Activated CD8-positive, alpha-beta memory T cell treated with anti-CD3 and anti-CD28 coated beads, Interleukin-2, amount 50 U/mL, for 4 hours (primary cell): ENCODE results near the gene RAD51D.
"Not testable (repeated sequence)": the region's sequence is repeated elsewhere in the genome, so short reads cannot be mapped to it uniquely, and the experiment has no call there.

Source experiments
- DNase-seq: peaks from one replicate; pipeline ENCODE4 v3.0.0-alpha.2; 2020

The RAD51D gene

DNA sequence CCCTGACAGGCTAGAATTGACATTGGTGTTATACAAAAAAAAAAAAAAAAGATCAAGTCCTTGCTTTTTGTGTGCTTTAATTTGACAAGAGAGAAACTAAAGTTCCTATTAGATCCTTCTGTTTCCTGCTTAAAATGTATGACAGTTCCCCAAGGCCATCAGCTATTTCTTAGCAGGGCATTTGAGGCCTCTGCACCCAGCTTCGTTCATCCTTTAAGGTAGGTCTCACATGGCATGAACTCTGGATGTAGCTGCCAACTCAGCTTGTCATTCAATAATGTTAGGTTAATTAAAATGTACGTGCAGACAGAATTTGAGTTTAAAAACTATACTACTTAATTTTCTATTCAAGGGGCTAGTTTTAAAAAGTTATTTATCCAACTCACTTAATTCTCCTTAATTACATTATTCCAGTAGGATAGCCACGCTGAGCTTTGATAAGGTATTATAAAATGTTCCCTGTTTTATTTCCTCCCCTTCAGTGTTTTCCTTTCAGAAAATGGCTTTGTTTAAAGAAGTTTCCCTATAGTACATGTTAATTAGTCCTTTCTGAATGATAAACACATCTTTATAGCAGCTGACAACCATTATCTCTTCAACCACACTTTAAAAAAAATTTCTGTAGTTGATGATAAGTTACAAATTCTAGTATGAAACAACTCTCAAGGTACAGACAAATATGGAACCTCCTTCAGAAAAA is 55.0 kb downstream of the RAD51D start:
- DNase-seq: no peak

- DNase-seq: peak; percentile 81
Measured at GRCh38 chr17:35063514-35064223, 56.0 kb downstream of the RAD51D start, which contains the start of gene RFFL. Gene RFFL (minus strand): TSS chr17:35063707. CDS start chr17:35026553, 37,154 bp downstream.

DNA sequence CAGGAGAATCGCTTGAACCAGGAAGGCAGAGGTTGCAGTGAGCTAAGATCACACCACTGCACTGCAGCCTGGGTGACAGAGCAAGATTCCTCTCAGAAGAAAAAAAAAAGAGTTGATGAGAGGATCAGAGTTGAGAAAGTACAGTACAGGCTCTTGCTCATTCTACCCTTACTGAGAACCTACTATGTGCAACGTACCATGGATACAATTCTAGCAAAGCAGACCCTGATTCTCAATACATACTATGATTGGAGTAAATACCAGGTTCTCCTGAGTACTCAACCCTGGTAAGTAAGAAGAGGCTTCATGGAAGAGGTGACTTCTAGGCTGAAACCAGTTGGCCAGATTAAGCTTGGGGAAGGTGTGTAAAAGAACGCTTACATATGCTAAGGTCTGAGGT is 57.4 kb downstream of the RAD51D start:
- DNase-seq: no peak

- DNase-seq: no peak
Measured at GRCh38 chr17:35057332-35057915, 62.2 kb downstream of the RAD51D start.

DNA sequence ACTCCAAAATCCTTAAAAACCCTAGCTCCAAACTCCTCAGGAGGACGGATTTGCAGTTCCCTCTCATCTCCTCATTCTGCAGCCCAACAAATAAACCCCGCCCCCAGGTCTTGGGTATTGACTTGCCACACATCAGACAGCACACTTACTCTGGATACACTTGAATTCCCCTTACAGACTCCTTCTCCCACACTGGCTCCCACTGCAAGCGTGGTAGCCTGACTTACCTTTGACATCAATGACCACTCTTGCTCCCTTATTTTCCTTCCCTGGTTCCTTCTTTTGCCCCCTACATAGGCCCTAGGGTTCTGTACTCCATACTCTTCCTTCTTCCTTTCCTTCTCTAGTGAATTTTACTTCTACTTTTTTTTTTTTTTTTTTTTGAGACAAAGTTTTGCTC is 63.6 kb downstream of the RAD51D start:
- no peak for DNase-seq

- DNase-seq: no peak
Measured at GRCh38 chr17:35053204-35053603, 66.5 kb downstream of the RAD51D start.

- no peak for DNase-seq
Measured at GRCh38 chr17:35052780-35053179, 66.9 kb downstream of the RAD51D start.

DNA sequence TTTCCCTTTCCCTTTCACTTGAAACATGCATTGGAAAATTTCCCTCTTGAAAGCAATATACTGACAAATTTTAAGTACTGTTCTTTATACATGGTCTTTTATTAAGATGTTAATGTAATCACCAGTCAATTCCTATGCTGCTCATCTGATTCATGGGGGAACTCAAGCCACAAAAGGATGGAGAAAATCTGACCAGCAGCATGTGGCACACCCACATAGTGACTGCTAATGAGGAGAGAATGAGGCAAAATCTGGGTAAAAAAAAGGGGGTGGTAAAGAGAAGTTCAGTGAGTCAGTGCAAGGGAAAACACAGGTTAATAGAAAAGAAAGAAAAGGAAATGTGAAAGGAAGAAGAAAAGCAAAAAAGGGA is 67.4 kb downstream of the RAD51D start:
- no peak for DNase-seq

DNA sequence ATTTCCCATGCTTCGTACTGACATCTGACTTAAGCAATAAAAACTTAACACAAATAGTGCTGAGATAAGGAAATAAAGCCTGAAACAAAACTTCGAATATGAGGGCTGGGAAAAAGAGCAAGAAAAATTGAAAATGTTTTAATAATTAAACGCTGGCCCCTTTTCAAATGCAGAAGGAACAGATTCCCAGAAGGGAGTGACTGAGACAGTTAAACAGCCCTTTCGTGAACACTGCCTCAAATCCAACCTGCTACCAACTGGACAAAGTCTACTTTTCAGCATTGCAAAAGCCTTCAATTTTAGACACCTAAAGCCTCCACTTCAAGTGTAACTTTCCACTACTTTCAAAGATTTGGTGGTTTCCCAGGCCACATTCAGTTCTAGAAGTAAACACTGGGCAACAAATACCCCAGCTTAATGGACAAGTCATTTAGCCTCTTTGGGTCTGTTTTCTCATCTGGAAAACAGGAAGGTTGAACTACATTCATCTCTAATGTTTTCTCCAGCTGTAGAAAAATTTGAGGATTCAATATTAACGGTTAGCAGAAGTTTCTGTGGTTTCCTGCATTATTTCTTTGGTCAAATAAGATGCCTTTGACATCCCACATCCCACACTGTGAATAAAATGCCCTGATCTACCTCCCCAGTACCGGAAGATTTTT is 68.0 kb downstream of the RAD51D start:
- no peak for DNase-seq

DNA sequence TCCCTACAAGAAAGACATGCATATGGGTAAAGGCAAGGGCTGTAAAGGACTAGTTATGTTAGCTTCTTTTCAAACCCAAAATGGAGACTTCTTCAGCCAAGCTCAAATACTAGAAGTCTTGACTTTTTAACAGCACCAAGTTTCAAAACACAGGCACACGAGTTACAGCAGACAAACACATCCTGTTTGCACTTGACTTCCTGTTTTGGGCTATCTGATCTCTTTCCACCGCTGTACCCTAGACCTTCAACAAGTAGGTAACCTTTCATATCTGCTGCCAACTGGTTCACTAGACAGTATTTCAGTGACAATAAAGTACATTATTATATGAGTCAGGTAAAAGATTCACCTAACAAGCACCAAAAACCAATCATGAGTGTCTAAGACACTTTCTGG is 68.5 kb downstream of the RAD51D start:
- DNase-seq: peak; percentile 20

- no peak for DNase-seq
Measured at GRCh38 chr17:35050170-35050569, 69.5 kb downstream of the RAD51D start.

GRCh38 chr17:35048685-35049379 is 70.8 kb downstream of the RAD51D start:
- DNase-seq: no peak

GRCh38 chr17:35046740-35047283 is 72.8 kb downstream of the RAD51D start:
- peak; percentile 56 for DNase-seq

DNA sequence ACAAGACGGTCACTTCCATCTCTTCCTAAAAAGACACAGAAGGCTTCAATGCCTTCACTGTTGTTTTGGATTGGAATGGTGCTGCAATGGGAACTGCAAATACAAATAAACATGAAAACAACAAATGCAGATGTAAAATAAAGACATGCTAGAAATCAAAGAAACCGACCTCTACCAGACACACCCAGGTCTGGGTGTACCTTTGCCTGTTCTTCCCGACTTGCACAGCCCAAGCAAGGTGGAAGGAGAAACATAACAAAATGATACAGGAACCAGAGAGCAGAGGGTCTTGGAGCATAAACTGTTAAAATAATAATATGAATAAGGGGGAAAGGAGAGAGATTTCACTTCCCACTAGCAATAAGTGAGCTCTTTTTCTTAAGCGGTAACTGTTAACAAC is 73.4 kb downstream of the RAD51D start:
- no peak for DNase-seq

GRCh38 chr17:35045458-35045979 is 74.1 kb downstream of the RAD51D start:
- DNase-seq: not testable (repeated sequence)

- no peak for DNase-seq
Measured at GRCh38 chr17:35044181-35044580, 75.5 kb downstream of the RAD51D start.
